H9 (cell line): ENCODE data around the gene RNF8. TPM values are rescaled to one million over a fixed set of nuclear protein-coding genes. Genes with fewer than 3 reads are reported as not detected.
A peak's percentile ranks its signal among the peaks of the same experiment; 100 is the strongest.

Experiments used
- DNase-seq: peaks from one replicate; pipeline ENCODE4 v3.0.0-alpha.2; 2017
- H2AFZ ChIP-seq: one replicate; pipeline ENCODE4 v1.6.1; 2013; ENCODE audit warnings: mild to moderate bottlenecking, low read length, control low read depth, moderate library complexity
- H2AK5ac ChIP-seq: 2 replicates; pipeline ENCODE4 v1.6.1; 2013; ENCODE audit warnings: low read length, control low read depth, mixed read lengths; ENCODE audit not compliant: insufficient read length
- H2BK120ac ChIP-seq: one replicate; pipeline ENCODE4 v1.6.1; 2013; ENCODE audit warnings: low read depth, mild to moderate bottlenecking, low read length, control low read depth, inconsistent platforms; ENCODE audit not compliant: poor library complexity, severe bottlenecking
- H2BK12ac ChIP-seq: 2 replicates; pipeline ENCODE4 v1.6.1; 2013; ENCODE audit warnings: low read length, control low read depth, mixed read lengths, low read depth; ENCODE audit not compliant: insufficient read length
- H2BK15ac ChIP-seq: 2 replicates; pipeline ENCODE4 v1.6.1; 2013; ENCODE audit warnings: low read depth, low read length, control low read depth
- H2BK20ac ChIP-seq: one replicate; pipeline ENCODE4 v1.6.1; 2013; ENCODE audit warnings: low read depth, mild to moderate bottlenecking, low read length, control low read depth, inconsistent platforms; ENCODE audit not compliant: poor library complexity, severe bottlenecking
- H2BK5ac ChIP-seq: 2 replicates; pipeline ENCODE4 v1.6.1; 2013; ENCODE audit warnings: low read length, control low read depth, mixed read lengths; ENCODE audit not compliant: insufficient read length
- H3K14ac ChIP-seq: 2 replicates; pipeline ENCODE4 v1.6.1; 2013; ENCODE audit warnings: low read length, control low read depth; ENCODE audit not compliant: insufficient read depth
- H3K18ac ChIP-seq: 2 replicates; pipeline ENCODE4 v1.6.1; 2013; ENCODE audit warnings: low read depth, mild to moderate bottlenecking, mixed read lengths, low read length, control low read depth; ENCODE audit not compliant: insufficient read length
- H3K23ac ChIP-seq: 2 replicates; pipeline ENCODE4 v1.6.1; 2013; ENCODE audit warnings: low read length, control low read depth, mixed read lengths, low read depth; ENCODE audit not compliant: insufficient read length
- H3K23me2 ChIP-seq: 2 replicates; pipeline ENCODE4 v1.6.1; 2013; ENCODE audit warnings: low read depth, mild to moderate bottlenecking, mixed read lengths, low read length, control low read depth; ENCODE audit not compliant: insufficient read length, poor library complexity, severe bottlenecking
- H3K27ac ChIP-seq: 2 replicates; pipeline ENCODE4 v1.5.1; 2013; ENCODE audit warnings: low read length, control low read depth, mixed read lengths, low read depth; ENCODE audit not compliant: insufficient read length
- H3K27me3 ChIP-seq: 2 replicates; pipeline ENCODE4 v1.6.1; 2013; ENCODE audit warnings: low read length, control low read depth, inconsistent platforms; ENCODE audit not compliant: insufficient read depth
- H3K4ac ChIP-seq: 2 replicates; pipeline ENCODE4 v1.6.1; 2013; ENCODE audit warnings: low read depth, mild to moderate bottlenecking, control low read depth, inconsistent platforms, low read length, moderate library complexity
- H3K4me1 ChIP-seq: 2 replicates; pipeline ENCODE4 v1.6.1; 2013; ENCODE audit warnings: low read length, control low read depth, inconsistent platforms; ENCODE audit not compliant: insufficient read depth
- H3K4me2 ChIP-seq: 2 replicates; pipeline ENCODE4 v1.6.1; 2013; ENCODE audit warnings: low read length, control low read depth, mixed read lengths; ENCODE audit not compliant: insufficient read length, insufficient read depth
- H3K56ac ChIP-seq: 2 replicates; pipeline ENCODE4 v1.6.1; 2013; ENCODE audit warnings: low read depth, mild to moderate bottlenecking, mixed read lengths, low read length, control low read depth; ENCODE audit not compliant: insufficient read length
- H3K79me1 ChIP-seq: 2 replicates; pipeline ENCODE4 v1.6.1; 2013; ENCODE audit warnings: low read depth, mild to moderate bottlenecking, moderate library complexity, low read length, control low read depth, inconsistent platforms; ENCODE audit not compliant: insufficient read depth, poor library complexity, severe bottlenecking
- H3K79me2 ChIP-seq: 2 replicates; pipeline ENCODE4 v1.6.1; 2013; ENCODE audit warnings: low read length, control low read depth, inconsistent platforms; ENCODE audit not compliant: insufficient read depth
- H3K9ac ChIP-seq: 2 replicates; pipeline ENCODE4 v1.6.1; 2013; ENCODE audit warnings: low read length, control low read depth, mixed read lengths; ENCODE audit not compliant: insufficient read length; ENCODE audit errors: extremely low read depth
- H3K9me3 ChIP-seq: one replicate; pipeline ENCODE4 v1.6.1; 2013; ENCODE audit warnings: low read depth, low read length, inconsistent platforms; ENCODE audit not compliant: control insufficient read depth
- H3T11ph ChIP-seq: one replicate; pipeline ENCODE4 v1.6.1; 2013; ENCODE audit warnings: mild to moderate bottlenecking, low read length, control low read depth, inconsistent platforms
- H4K20me1 ChIP-seq: one replicate; pipeline ENCODE4 v1.6.1; 2013; ENCODE audit not compliant: control insufficient read depth, insufficient read length, insufficient read depth
- H4K5ac ChIP-seq: 2 replicates; pipeline ENCODE4 v1.6.1; 2013; ENCODE audit warnings: low read depth, mild to moderate bottlenecking, mixed read lengths, low read length, control low read depth; ENCODE audit not compliant: insufficient read length
- H4K8ac ChIP-seq: replicated peaks from 2 replicates; pipeline ENCODE4 v1.6.1; 2013; ENCODE audit warnings: low read length, control low read depth, mixed read lengths, low read depth; ENCODE audit not compliant: insufficient read length
- H4K91ac ChIP-seq: 2 replicates; pipeline ENCODE4 v1.6.1; 2013; ENCODE audit warnings: low read depth, mild to moderate bottlenecking, moderate library complexity, mixed read lengths, low read length, control low read depth; ENCODE audit not compliant: insufficient read length
- H3K27ac Mint-ChIP-seq, 3 experiments: 2 replicates in 2 of 3; 3 replicates in 1 of 3; pipeline ENCODE4 v1.8.0; 2020 to 2021; ENCODE audit warnings: mixed read lengths in 3 of 3, mild to moderate bottlenecking in 1 of 3, moderate library complexity in 1 of 3
- H3K27me3 Mint-ChIP-seq: 2 replicates; pipeline ENCODE4 v1.8.0; 2021; ENCODE audit warnings: low read depth, mild to moderate bottlenecking, moderate library complexity, mixed read lengths
- H3K36me3 Mint-ChIP-seq, 3 experiments: 2 replicates in 2 of 3; 3 replicates in 1 of 3; pipeline ENCODE4 v1.8.0; 2020 to 2021; ENCODE audit warnings: low read depth in 3 of 3, mixed read lengths in 3 of 3; ENCODE audit not compliant: insufficient read depth in 1 of 3
- H3K4me1 Mint-ChIP-seq, 2 experiments: 2 replicates each; pipeline ENCODE4 v1.8.0; 2020; ENCODE audit warnings: mixed read lengths in 2 of 2
- H3K4me3 Mint-ChIP-seq, 2 experiments: 2 replicates in 1 of 2; 3 replicates in 1 of 2; pipeline ENCODE4 v1.8.0; 2020 to 2021; ENCODE audit warnings: mild to moderate bottlenecking in 2 of 2, mixed read lengths in 2 of 2, moderate library complexity in 1 of 2
- H3K9me3 Mint-ChIP-seq, 2 experiments: 2 replicates in 1 of 2; 3 replicates in 1 of 2; pipeline ENCODE4 v1.8.0; 2020; ENCODE audit warnings: mild to moderate bottlenecking in 2 of 2, mixed read lengths in 2 of 2, moderate library complexity in 1 of 2
- WGBS: extraction: QIAGEN DNeasy Blood & Tissue Kit; methylation state at CpG from one replicate; pipeline ENCODE4 v1.1.7; 2013; ENCODE audit warnings: missing lambda C conversion rate, low lambda C conversion rate, mixed read lengths; ENCODE audit not compliant: insufficient read length; ENCODE audit errors: extremely low coverage; 5-methylcytosine and 5-hydroxymethylcytosine counted together
- total RNA-seq: library from RNA; stranded (reverse); gene quantifications from 2 replicates; pipeline ENCODE4 v1.2.1, GENCODE V29; 2021
- TF ChIP-seq, protein P1 (sequence below): fragments of 200-600 bp; sonication (generic); conservative IDR thresholded peaks from 3 replicates; pipeline ENCODE4 v1.8.0; 2021; ENCODE audit warnings: antibody characterized with exemption, mild to moderate bottlenecking

The RNF8 gene
- total RNA-seq, 1 experiment from 2014 or later: 34.7 TPM

DNA sequence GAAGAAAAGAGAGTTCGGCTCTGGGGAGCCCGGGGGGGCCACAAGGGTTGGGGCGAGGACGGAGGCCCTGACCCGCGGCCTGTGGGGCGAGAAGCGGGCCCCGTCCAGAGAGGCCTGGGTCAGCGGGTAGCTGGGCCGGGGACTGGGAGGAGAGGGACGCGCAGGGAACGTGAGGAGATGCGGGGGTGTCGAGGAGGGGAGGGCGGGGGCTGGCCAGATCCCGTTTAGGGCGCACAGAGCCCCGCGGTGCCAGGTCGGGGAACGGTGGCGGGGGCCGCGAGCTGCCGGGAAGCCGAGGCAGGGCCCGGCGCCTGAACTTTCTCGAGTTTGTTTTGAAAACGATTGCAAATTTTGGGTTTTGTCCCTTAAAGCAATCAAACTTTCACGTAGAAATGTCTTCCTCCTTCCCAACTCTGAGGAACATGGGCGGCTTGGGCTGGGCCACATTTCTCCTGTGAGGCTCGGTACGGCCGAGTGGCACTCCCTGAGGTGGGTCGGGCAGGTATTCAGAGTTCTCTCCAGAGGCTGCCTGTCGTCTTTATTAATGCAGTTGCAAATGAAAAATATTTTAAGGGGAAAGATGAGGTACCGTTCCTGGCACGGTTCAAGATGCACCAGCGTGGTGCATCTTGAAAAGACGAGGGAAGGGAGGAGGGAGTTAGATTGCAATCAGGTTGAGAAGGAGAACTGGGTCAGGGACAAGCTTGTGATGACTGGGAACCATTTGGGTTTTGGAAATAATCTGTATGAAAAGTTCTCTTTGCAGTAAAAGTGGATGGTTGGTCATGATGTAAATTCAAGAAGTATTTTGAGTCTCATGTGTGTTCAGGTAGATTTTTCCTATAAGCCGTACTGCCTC, 972 bp downstream of the RNF8 start:
- Histone ChIP-seq H3K4me2 (peak overlapping the region; percentile 83), H3K27ac (no peak overlapping the region), H3K23ac (no peak overlapping the region), H3K4ac (no peak overlapping the region), H3T11ph (no peak overlapping the region), H2BK12ac (no peak overlapping the region), H3K4me1 (peaks cover 4% of the 10 kb centered on the region; the same call in 1 of the 2 replicates), H3K79me1 (no peaks in the 10 kb centered on the region), H2BK20ac (no peak overlapping the region), H3K9me3 (no peaks in the 10 kb centered on the region), H2BK15ac (no peak overlapping the region), H3K79me2 (peaks cover 12% of the 10 kb centered on the region; the same call in 1 of the 2 replicates), H2AK5ac (no peak overlapping the region), H2AFZ (no peak overlapping the region), H3K14ac (peak overlapping the region; percentile 18), H3K23me2 (peaks cover 11% of the 10 kb centered on the region), H4K91ac (no peak overlapping the region), H3K18ac (no peak overlapping the region), H4K8ac (no peak overlapping the region), H2BK120ac (no peak overlapping the region), H4K20me1 (no peaks in the 10 kb centered on the region), H2BK5ac (no peak overlapping the region), H3K9ac (peak overlapping the region; percentile 80), H3K56ac (no peak overlapping the region), H4K5ac (no peak overlapping the region), H3K27me3 (no peaks in the 10 kb centered on the region)
- Mint-ChIP-seq H3K27me3 (peaks cover 18% of the 10 kb centered on the region), H3K4me3 (peak overlapping the region; percentile 95 to 99), H3K27ac (peak overlapping the region; percentile 93 to 99 (median 93); a peak in 5 of 7 replicates), H3K36me3 (no peaks in the 10 kb centered on the region), H3K9me3 (peaks cover 0 to 5% of the 10 kb centered on the region in 2 experiments; a peak in 1 of 5 replicates), H3K4me1 (peaks cover 22 to 28% of the 10 kb centered on the region in 2 experiments)
- peak; percentile 34 for DNase-seq
- WGBS: no CpG with 5 or more reads among the region's 44 CpGs
- TF ChIP-seq, protein P1, sequence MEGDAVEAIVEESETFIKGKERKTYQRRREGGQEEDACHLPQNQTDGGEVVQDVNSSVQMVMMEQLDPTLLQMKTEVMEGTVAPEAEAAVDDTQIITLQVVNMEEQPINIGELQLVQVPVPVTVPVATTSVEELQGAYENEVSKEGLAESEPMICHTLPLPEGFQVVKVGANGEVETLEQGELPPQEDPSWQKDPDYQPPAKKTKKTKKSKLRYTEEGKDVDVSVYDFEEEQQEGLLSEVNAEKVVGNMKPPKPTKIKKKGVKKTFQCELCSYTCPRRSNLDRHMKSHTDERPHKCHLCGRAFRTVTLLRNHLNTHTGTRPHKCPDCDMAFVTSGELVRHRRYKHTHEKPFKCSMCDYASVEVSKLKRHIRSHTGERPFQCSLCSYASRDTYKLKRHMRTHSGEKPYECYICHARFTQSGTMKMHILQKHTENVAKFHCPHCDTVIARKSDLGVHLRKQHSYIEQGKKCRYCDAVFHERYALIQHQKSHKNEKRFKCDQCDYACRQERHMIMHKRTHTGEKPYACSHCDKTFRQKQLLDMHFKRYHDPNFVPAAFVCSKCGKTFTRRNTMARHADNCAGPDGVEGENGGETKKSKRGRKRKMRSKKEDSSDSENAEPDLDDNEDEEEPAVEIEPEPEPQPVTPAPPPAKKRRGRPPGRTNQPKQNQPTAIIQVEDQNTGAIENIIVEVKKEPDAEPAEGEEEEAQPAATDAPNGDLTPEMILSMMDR: no peak
